GM12878 (cell line): Measurements from ENCODE around the gene ZNF280C. TPM values are rescaled to one million over a fixed set of nuclear protein-coding genes. Genes with fewer than 3 reads are reported as not detected.

Source experiments
- ATAC-seq: fragments of 200-7000 bp; cut with Tn5 transposase; 3 replicates; pipeline ENCODE4 v1.9.1; 2020; ENCODE audit warnings: mild to moderate bottlenecking, moderate library complexity
- BruUV-seq: library from RNA; stranded (reverse); fragments of 400-500 nt; replicated peaks from 2 replicates; lab custom pipeline; 2021; lab: Mats Ljungman, UMichigan
- CTCF ChIA-PET: fragments of 300-600 bp; sonication (Branson Sonifier 250); formaldehyde crosslinking; extraction: SDS; loops from one replicate; lab custom pipeline; 2021; ENCODE audit warnings: inconsistent platforms; lab: Yijun Ruan, JAX
- POLR2A ChIA-PET: fragments of 350-600 bp; formaldehyde crosslinking; extraction: SDS; loops from one replicate; lab custom pipeline; 2021; ENCODE audit warnings: inconsistent platforms; lab: Charles Lee
- RAD21 ChIA-PET: fragments of 300-600 bp; sonication (Branson Sonifier 250); formaldehyde crosslinking; loops from one replicate; lab custom pipeline; 2023; ENCODE audit warnings: antibody characterized with exemption; ENCODE audit not compliant: unreplicated experiment; lab: Charles Lee
- SMC1A ChIA-PET: fragments of 300-600 bp; sonication (Branson Sonifier 250); formaldehyde crosslinking; loops from one replicate; lab custom pipeline; 2023; ENCODE audit not compliant: unreplicated experiment, uncharacterized antibody; lab: Charles Lee
- DNase-seq: peaks from one replicate; pipeline ENCODE4 v3.0.0-alpha.2; 2011; ENCODE audit warnings: low read depth, low spot score
- FAIRE-seq: peaks from 3 replicates; lab custom pipeline; 2011; peaks lifted over from hg19 to GRCh38; lab: Jason Lieb, UNC
- H2AFZ ChIP-seq: 2 replicates; pipeline ENCODE4 v1.6.0; 2011; ENCODE audit warnings: low read depth, low read length, control low read depth; ENCODE audit not compliant: control insufficient read depth
- H3K27ac ChIP-seq: 2 replicates; pipeline ENCODE4 v1.5.1; 2011; ENCODE audit warnings: control low read depth; ENCODE audit not compliant: control insufficient read depth, insufficient read depth
- H3K27me3 ChIP-seq, 2 experiments: replicated peaks in 1 of 2; 2 replicates each; pipeline versions ENCODE4 v1.6.0 to v1.6.1; 2011; ENCODE audit warnings: low read length in 1 of 2; ENCODE audit not compliant: control insufficient read depth in 2 of 2, insufficient read depth in 2 of 2
- H3K36me3 ChIP-seq, 2 experiments: 2 replicates each; pipeline ENCODE4 v1.5.1; 2011; ENCODE audit warnings: low read length in 1 of 2; ENCODE audit not compliant: control insufficient read depth in 2 of 2, insufficient read depth in 2 of 2
- H3K4me1 ChIP-seq: 2 replicates; pipeline ENCODE4 v1.6.1; 2011; ENCODE audit warnings: mild to moderate bottlenecking, low read length, moderate library complexity, mixed read lengths; ENCODE audit not compliant: control insufficient read depth, insufficient read depth
- H3K4me2 ChIP-seq: 2 replicates; pipeline ENCODE4 v1.6.0; 2011; ENCODE audit warnings: control low read depth; ENCODE audit not compliant: control insufficient read depth, insufficient read depth
- H3K4me3 ChIP-seq: fragments of 200-600 bp; sonication (generic); 2 replicates; pipeline ENCODE4 v1.5.1; 2016
- H3K79me2 ChIP-seq: 2 replicates; pipeline ENCODE4 v1.6.0; 2011; ENCODE audit warnings: low read length; ENCODE audit not compliant: control insufficient read depth, insufficient read depth
- H3K9ac ChIP-seq: 2 replicates; pipeline ENCODE4 v1.8.0; 2011; ENCODE audit warnings: low read length, control low read depth, mixed read lengths; ENCODE audit not compliant: control insufficient read depth, insufficient read depth
- H3K9me3 ChIP-seq: replicated peaks from 3 replicates; pipeline ENCODE4 v1.5.1; 2011; ENCODE audit warnings: mild to moderate bottlenecking, low read length; ENCODE audit not compliant: control insufficient read depth, insufficient read depth
- H4K20me1 ChIP-seq: 2 replicates; pipeline ENCODE4 v1.6.0; 2011; ENCODE audit not compliant: control insufficient read depth, insufficient read depth
- ATF3 ChIP-seq: IDR thresholded peaks from 2 replicates; pipeline ENCODE4 v1.6.1; 2011; ENCODE audit warnings: low read depth, mild to moderate bottlenecking, low read length, moderate library complexity, borderline replicate concordance; ENCODE audit errors: extremely low read depth
- BCL3 ChIP-seq: IDR thresholded peaks from 2 replicates; pipeline ENCODE4 v1.6.1; 2011; ENCODE audit warnings: borderline replicate concordance, low read depth, mild to moderate bottlenecking, moderate library complexity, low read length; ENCODE audit not compliant: insufficient read depth, poor library complexity, severe bottlenecking
- CBX3 ChIP-seq: fragments of 200-600 bp; sonication (generic); IDR thresholded peaks from 2 replicates; pipeline ENCODE4 v1.6.1; 2016; ENCODE audit warnings: low read depth, borderline replicate concordance
- CEBPB ChIP-seq, 2 experiments: fragments of 150-350 bp in 1 of 2; IDR thresholded peaks; 2 replicates each; pipeline ENCODE4 v1.6.1; 2012 to 2014; ENCODE audit warnings: low read depth in 2 of 2, low read length in 2 of 2, borderline replicate concordance in 1 of 2, inconsistent platforms in 1 of 2
- CHD2 ChIP-seq: IDR thresholded peaks from 2 replicates; pipeline ENCODE4 v1.6.1; 2011; ENCODE audit warnings: low read depth, low read length, improper control_type of control experiment, borderline replicate concordance
- HDAC6 ChIP-seq: fragments of 200-600 bp; sonication (generic); IDR thresholded peaks from one replicate; pipeline ENCODE4 v1.8.0; 2017; ENCODE audit warnings: antibody characterized with exemption; ENCODE audit not compliant: unreplicated experiment
- IRF3 ChIP-seq: fragments of 450-650 bp; IDR thresholded peaks from 2 replicates; pipeline ENCODE4 v1.6.1; 2014; ENCODE audit warnings: mild to moderate bottlenecking
- MYC ChIP-seq: IDR thresholded peaks from 2 replicates; pipeline ENCODE4 v1.6.1; 2011; ENCODE audit warnings: mild to moderate bottlenecking, low read length, moderate library complexity, inconsistent platforms; ENCODE audit not compliant: insufficient read depth, insufficient replicate concordance, insufficient read length, severe bottlenecking
- NR2C1 ChIP-seq: fragments of 450-650 bp; IDR thresholded peaks from 2 replicates; pipeline ENCODE4 v1.6.1; 2017; ENCODE audit warnings: antibody characterized with exemption, mild to moderate bottlenecking, moderate library complexity
- NR2C2 ChIP-seq: IDR thresholded peaks from 2 replicates; pipeline ENCODE4 v1.6.1; 2011; ENCODE audit warnings: borderline replicate concordance, low read depth; ENCODE audit not compliant: control insufficient read depth, insufficient read length
- NR2F1 ChIP-seq: fragments of 450-650 bp; conservative IDR thresholded peaks from 2 replicates; pipeline ENCODE4 v1.6.1; 2017; ENCODE audit warnings: mild to moderate bottlenecking
- PAX8 ChIP-seq: fragments of 450-650 bp; IDR thresholded peaks from 2 replicates; pipeline ENCODE4 v1.6.1; 2017; ENCODE audit warnings: mild to moderate bottlenecking, moderate library complexity
- POLR2AphosphoS5 ChIP-seq: IDR thresholded peaks from 2 replicates; pipeline ENCODE4 v1.6.1; 2011; ENCODE audit warnings: mild to moderate bottlenecking, low read length, inconsistent platforms
- RFX5 ChIP-seq: IDR thresholded peaks from 2 replicates; pipeline ENCODE4 v1.6.1; 2011; ENCODE audit warnings: low read depth, low read length, improper control_type of control experiment
- SMC3 ChIP-seq: IDR thresholded peaks from 2 replicates; pipeline ENCODE4 v1.6.1; 2011; ENCODE audit warnings: low read length, improper control_type of control experiment, borderline replicate concordance
- ZNF217 ChIP-seq: fragments of 450-650 bp; IDR thresholded peaks from 2 replicates; pipeline ENCODE4 v1.6.1; 2017; ENCODE audit warnings: antibody characterized with exemption, mild to moderate bottlenecking
- WGBS: methylation state at CpG from one replicate; pipeline ENCODE4 v1.1.6; 2016; ENCODE audit warnings: low lambda C conversion rate; ENCODE audit not compliant: insufficient replicate concordance, insufficient coverage; ENCODE audit errors: missing lambda C conversion rate; 5-methylcytosine and 5-hydroxymethylcytosine counted together
- in situ Hi-C: fragments of 300-500 bp; cut with MboI; formaldehyde crosslinking; loops from 9 replicates; pipeline ENCODE4 v1.14.3; 2018; ENCODE audit warnings: mixed read lengths
- intact Hi-C: fragments of 100-400 bp; cut with micrococcal nuclease; formaldehyde crosslinking; loops from one replicate; pipeline ENCODE4 v1.14.2; 2022; ENCODE audit not compliant: unreplicated experiment
- polyA plus RNA-seq, 11 experiments: library from polyadenylated mRNA; depleted of rRNA in 4 of 11; unstranded in 6 of 11; stranded (reverse) in 5 of 11; fragments of >200 nt; fragmentation: Nextera tagmentation in 4 of 11; fragmentation: Illumina TruSeq in 1 of 11; extraction: Ambion mirVana in 4 of 11; extraction: Trizol in 1 of 11; gene quantifications; 1 replicate in 1 of 11; 2 replicates in 10 of 11; pipeline versions ENCODE4 v1.2.1 to v1.2.3, GENCODE V29; 2011 to 2016; ENCODE audit warnings: inconsistent platforms in 2 of 11, missing spikeins in 2 of 11, low read depth in 1 of 11
- total RNA-seq, 4 experiments: library from RNA; depleted of rRNA in 3 of 4; stranded (reverse); fragments of >200 nt in 3 of 4; fragmentation: Illumina TruSeq in 1 of 4; extraction: Trizol in 1 of 4; gene quantifications; 2 replicates each; pipeline versions ENCODE4 v1.2.1 to v1.2.3, GENCODE V29; 2013 to 2021

Gene ZNF280C
- total and polyA plus RNA-seq, 10 of the 15 experiments (the other 5 are each of a cell fraction or from before 2014, with no cell fraction given): 0.82 to 8.8 (median 5.7) TPM

- no peaks in the 10 kb centered on the region for H3K79me2 ChIP-seq
- in situ Hi-C loops: loop anchor here (25.0 kb wide), 1 partner anchor 574 kb away; no protein-coding TSS in a partner anchor
- no peak overlapping the region for H3K27ac ChIP-seq
- TF ChIP-seq PAX8: no peak
- TF ChIP-seq IRF3: no peak
- TF ChIP-seq MYC: no peak
- TF ChIP-seq RFX5: no peak
- TF ChIP-seq CBX3: no peak
- no peak for TF ChIP-seq BCL3
- no peak for TF ChIP-seq CEBPB (IDR thresholded peaks at IDR 0.05; ENCODE audit: borderline replicate concordance in 1 of 2, low read depth in 2 of 2, low read length in 2 of 2)
- no peak for TF ChIP-seq POLR2AphosphoS5
- TF ChIP-seq ATF3: no peak
- TF ChIP-seq NR2C2: no peak
- no peak for TF ChIP-seq HDAC6
- TF ChIP-seq CHD2: no peak
- TF ChIP-seq ZNF217: no peak
- TF ChIP-seq NR2C1: no peak
- TF ChIP-seq NR2F1: no peak
- no peak for TF ChIP-seq SMC3
- 71% methylated on average over 4 of the region's 4 CpGs for WGBS
- no peak overlapping the region for H2AFZ ChIP-seq
- H3K4me1 ChIP-seq: peaks cover 7% of the 10 kb centered on the region
- RAD21 ChIA-PET: interaction anchor here (1.3 to 1.8 kb wide), 4 partner anchors 10 to 126 kb away, joined by 5 to 7 read pairs (median 6); no protein-coding TSS in a partner anchor
- intact Hi-C loops: no loop called here
- CTCF ChIA-PET: interaction anchor here (0.8 to 1.5 kb wide), 8 partner anchors 10 to 261 kb away, joined by 3 to 11 read pairs (median 3); no protein-coding TSS in a partner anchor
- ATAC-seq (no peak), FAIRE-seq (no peak), DNase-seq (no peak)
- H3K4me3 ChIP-seq: no peak overlapping the region
- no peaks in the 10 kb centered on the region for H3K27me3 ChIP-seq
- BruUV-seq: no TSS peak
- no peak overlapping the region for H3K9ac ChIP-seq
- SMC1A ChIA-PET: interaction anchor here (0.9 to 9.3 kb wide), 3 partner anchors 11 to 126 kb away, joined by 3 to 69 read pairs (median 4); no protein-coding TSS in a partner anchor
- POLR2A ChIA-PET: interaction anchor here (0.7 to 2.1 kb wide), 3 partner anchors 11 to 163 kb away, joined by 5 to 8 read pairs (median 6); no protein-coding TSS in a partner anchor
- 0 out of 4 replicates have a peak, but pooled peaks cover 0 to 3% of the 10 kb centered on the region in 2 experiments for H3K36me3 ChIP-seq
- H3K4me2 ChIP-seq: no peak overlapping the region
- H4K20me1 ChIP-seq: no peaks in the 10 kb centered on the region
- H3K9me3 ChIP-seq: no peaks in the 10 kb centered on the region; the same call in 2 of the 3 replicates
Measured at GRCh38 chrX:130186651-130187050, 82.0 kb downstream of the ZNF280C start.
